CMK (cell line): ENCODE results near the gene RPIA.

Experiments used
- DNase-seq: peaks from one replicate; pipeline ENCODE4 v3.0.0-alpha.2; 2010; ENCODE audit warnings: low read depth

Gene RPIA

DNA sequence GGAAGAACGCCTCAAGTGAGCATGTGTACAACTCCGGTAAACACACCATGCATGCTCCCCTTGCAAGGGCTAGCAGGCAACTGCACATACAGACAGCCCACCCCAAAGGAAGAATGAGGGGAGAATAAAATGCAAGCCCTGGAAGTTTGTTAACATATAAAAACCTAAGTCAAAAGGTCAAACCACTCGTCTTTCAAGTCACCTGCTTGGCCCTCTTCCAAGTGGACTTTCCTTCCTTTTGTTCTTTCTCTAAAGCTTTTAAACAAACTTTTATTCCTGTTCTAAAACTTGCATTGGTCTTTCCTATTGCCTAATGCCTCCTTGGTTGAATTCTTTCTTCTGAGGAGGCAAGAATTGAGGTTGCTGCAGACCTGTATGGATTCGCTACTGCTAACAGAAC is 5.2 kb upstream of the RPIA start:
- DNase-seq, result no peak

- DNase-seq, result no peak
These were observed 4.1 kb upstream of the RPIA start for GRCh38 chr2:88687384-88687783.

DNA sequence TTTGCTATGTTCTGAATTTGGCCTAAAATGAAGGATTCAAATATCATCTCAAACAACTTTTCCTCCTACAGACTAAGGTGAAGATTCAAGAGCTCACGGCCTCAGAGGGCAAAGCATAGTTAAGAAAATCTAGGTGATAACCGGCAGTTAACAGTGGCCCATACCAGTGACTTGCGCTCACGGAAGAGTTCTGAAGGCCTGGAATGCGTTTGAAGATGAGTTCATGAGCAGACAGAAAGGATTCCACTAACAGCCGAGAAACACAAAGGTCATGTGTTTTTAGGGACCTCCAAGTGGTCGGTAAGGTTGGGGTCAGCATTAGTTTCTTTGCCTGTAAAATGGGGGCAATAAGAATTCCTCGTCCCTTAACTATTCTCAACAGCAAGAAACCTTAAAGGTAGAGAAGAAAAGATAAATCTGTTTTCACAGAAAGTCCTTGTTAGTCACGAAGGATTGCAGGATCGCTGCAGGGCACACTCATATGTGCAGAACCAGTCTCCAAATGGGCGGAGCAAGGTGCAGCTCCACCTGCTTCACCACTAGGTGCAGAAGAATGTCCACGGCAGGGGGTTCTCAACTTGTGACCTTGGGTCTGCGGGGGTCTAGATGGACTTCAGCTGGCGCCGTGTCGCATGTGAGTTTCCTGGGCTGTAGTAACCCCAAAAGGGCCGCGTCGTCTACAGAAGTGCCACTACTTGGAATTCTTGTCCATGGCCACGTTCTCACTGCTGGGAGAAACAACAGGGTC is 708 bp upstream of the RPIA start:
- peak; percentile 26 for DNase-seq

DNA sequence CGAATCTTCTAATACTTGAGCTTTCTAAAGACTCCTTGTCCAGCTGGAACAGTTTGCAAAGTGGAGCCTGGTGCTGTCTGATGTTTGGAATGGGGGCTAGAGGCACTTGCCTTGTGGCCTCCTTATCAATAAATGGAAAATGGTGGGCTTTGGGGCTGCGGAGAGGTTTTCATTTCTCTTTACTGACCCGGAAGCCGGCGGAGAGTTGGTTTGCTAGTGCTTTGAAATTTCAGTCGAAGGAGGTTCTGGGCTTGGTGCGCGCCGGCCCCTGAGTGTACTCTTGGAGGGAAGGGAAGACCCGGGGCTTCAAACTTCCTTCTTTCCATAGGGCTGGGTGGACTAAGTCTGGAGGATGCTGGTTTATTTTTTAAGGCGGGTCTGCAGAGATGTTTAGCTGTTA is 714 bp downstream of the RPIA start:
- DNase-seq, result peak; percentile 26

- no peak for DNase-seq
These were observed 2.5 kb downstream of the RPIA start for GRCh38 chr2:88693911-88694414.

GRCh38 chr2:88696611-88697010 is 5.1 kb downstream of the RPIA start:
- no peak for DNase-seq

DNA sequence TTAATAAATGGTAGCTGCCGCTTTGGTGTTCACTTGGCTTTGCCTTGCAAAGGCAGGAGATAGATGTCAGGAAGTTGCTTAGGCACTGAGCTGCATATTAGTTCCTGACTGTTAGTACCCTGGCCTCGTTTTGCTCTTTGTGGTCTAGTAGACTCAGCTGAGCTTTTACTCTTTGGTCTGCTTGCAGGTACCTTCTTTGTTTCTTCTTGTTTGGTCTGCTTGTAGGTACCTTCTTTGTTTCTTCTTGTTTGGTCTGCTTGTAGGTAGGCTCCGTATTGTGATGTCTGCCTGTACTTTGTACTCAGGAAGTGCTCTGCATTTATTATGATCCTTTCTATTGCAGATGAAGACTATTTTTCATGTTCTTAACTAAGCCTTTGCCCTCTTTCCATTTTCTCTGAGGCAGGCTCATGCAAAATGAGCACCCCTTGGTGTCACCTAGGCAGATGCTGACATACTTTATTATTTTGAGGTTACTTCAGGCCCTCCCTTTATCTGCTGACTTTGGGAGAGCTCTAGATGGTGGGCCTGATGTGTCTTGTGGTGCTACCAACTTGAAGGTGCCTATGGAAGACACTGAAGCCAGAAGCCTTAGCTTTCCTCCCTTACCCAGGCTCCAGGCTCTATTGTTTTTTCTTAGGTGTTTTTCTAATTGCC is 6.0 kb downstream of the RPIA start:
- DNase-seq, result no peak

- DNase-seq, result no peak
These were observed 6.5 kb downstream of the RPIA start for GRCh38 chr2:88698027-88698413.

GRCh38 chr2:88698498-88699233 is 7.2 kb downstream of the RPIA start:
- DNase-seq, result no peak

GRCh38 chr2:88707003-88707402 is 15.5 kb downstream of the RPIA start:
- no peak for DNase-seq

- no peak for DNase-seq
These were observed 17.7 kb downstream of the RPIA start for GRCh38 chr2:88709181-88709631.

DNA sequence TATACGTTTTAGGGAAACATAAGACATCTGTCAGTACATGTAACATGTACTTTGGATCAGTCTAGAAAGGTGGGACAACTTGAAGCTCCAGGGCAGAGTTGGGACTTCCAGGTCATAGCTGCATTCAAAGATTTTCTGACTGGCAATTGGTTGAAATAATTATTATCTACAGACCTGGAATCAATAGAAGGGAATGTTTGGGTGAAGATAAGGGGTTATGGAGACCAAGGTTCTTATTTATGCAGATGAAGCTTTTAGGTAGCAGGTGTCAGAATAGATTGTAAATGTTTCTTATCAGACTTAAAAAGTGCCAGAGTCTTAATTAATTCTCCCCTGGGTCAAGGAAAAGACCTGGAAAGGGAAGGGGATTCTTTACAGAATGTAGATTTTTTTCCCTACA is 19.8 kb downstream of the RPIA start:
- no peak for DNase-seq

GRCh38 chr2:88711897-88712296 is 20.4 kb downstream of the RPIA start:
- no peak for DNase-seq

DNA sequence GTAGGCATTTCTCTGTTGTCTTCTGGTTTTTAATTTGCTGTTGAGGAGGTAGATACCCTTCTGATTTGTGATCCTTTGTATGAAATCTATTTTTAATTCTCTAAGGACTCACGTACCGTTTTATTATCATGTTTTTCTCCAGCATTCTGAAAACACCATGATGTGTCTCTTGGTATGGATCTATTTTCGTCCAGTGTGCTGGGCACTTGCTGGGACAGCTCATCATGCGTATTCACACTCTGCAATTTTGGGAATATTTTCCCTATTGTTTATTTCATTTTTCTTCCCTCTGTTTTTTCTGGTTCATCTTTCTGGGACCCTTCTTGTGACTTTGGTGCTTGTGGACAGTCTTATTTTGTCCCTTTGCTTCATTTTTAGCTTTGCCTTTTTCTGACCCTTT is 21.9 kb downstream of the RPIA start:
- no peak for DNase-seq

DNA sequence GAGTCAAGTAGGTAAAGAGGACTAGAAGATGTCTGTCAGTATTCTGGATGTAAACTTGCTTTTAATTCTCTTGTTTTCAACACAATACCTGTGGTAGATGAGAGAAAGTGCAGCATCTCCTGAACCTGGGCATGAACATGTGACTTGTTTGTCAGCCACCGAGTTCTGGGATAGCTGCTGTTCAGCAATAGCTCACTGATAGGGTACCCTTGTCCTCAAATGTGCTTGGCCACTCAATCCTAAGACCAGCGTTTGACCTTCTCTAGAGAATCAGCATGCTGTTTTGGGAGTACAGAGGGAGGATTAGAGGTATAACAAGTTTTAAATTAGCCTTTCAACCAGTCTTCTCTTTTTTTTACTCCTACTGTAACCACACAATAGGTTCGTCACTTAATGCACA is 23.2 kb downstream of the RPIA start:
- no peak for DNase-seq

DNA sequence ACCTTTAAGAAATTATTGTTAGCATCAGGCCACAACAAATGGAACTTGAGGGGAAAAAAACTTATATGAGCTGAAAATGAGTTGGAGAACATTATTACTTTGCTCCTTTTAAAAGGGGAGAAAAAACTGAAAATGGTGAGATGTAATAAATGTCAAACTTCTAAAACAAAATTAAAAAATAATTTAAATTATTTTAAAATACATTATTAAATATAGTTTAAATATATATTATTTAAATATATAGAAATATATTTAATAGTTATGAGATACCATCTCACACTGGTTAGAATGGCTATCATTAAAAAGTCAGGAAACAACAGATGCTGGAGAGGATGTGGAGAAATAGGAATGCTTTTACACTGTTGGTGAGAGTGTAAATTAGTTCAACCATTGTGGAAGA is 28.9 kb downstream of the RPIA start:
- DNase-seq, result no peak

GRCh38 chr2:88721268-88721667 is 29.8 kb downstream of the RPIA start:
- DNase-seq, result no peak

- no peak for DNase-seq
These were observed 33.3 kb downstream of the RPIA start for GRCh38 chr2:88724643-88725332.

- peak; percentile 49 for DNase-seq
These were observed 37.7 kb downstream of the RPIA start for GRCh38 chr2:88729061-88729745.

- DNase-seq, result no peak
These were observed 41.9 kb downstream of the RPIA start for GRCh38 chr2:88733155-88733902.

GRCh38 chr2:88735133-88735532 is 43.7 kb downstream of the RPIA start:
- no peak for DNase-seq
